ENCODE results near the gene NAV2.

NAV2 gene

DNA sequence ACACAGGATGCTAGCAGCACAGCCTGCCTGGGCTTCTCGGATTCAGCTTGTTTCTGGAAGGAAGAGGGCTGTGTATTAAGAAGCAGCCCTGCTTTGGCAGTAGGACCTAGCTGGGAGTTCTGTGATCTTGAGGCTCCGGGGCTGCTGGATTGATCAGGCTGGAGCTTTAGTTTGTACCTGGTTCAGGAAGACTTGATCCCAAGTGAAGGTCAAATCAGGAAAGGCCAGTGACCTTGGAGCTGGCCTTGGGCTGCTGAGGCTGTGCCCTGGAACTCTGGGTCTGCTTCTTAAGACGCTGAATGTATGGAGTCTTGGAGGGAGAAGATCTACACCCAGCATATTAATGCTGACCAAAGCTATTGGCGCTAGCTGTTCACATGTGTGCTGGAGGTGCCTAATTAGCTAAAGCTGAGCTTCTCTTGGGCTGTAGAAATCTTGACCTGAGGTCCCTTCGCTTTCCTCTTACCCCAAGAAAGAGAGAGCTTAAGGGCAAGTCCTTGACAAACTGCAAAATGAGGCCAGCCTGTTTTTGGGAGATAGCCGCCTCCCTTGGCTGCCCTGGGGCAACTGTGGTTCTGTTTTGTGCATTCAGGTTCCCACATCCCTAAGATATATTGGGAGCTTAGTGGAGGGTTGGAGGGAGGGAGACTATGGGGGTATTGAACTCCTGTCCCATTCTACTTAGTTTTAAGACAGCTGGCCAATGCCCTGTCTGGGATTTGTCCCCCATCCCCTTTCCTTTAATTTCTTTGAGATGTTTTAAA lies 311.7 kb downstream of the NAV2 start:
- H3K27me3 ChIP-seq (ENCODE audit: low read depth) = no peaks in the 10 kb centered on the region
- H3K4me1 ChIP-seq = peaks cover 51% of the 10 kb centered on the region
- no peak for DNase-seq (ENCODE audit: low spot score in 2 of 2)
- H3K36me3 ChIP-seq (replicated peaks) = no peaks in the 10 kb centered on the region
- no peaks in the 10 kb centered on the region for H3K9me3 ChIP-seq
- in situ Hi-C loops (cut with MboI; ENCODE audit: low sequenced_read_pairs) = no loop called here
- no peak overlapping the region for H3K4me3 ChIP-seq

DNA sequence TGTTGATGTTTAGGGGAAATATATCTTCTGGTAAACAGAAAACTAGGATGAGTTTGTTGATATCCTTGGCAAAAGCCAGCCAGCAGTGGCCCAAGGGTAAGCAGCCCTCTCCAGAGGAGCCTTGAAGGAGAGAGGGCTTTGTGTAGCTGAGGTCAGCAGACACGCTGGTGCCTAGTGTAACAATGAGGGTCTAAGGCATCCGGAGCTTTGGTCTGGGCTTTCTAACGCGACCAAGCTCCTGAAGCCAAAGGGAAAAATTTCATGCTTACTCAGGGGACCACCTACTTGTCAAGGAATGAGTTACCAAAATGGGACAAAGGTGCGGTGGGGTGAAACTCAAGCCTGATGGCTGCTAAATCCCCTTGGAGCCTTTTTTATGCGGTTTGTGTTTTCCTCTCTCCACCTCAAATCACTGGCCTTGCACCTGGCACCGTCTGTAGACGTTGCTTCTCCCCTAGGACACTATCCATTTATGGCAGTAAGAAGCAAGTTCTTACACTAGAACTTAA lies 312.7 kb downstream of the NAV2 start:
- H3K36me3 ChIP-seq (replicated peaks) = no peaks in the 10 kb centered on the region
- DNase-seq (ENCODE audit: low spot score in 2 of 2) = no peak
- in situ Hi-C loops (cut with MboI; ENCODE audit: low sequenced_read_pairs) = no loop called here
- H3K4me1 ChIP-seq = peaks cover 51% of the 10 kb centered on the region
- no peak overlapping the region for H3K4me3 ChIP-seq
- H3K9me3 ChIP-seq = no peaks in the 10 kb centered on the region
- no peaks in the 10 kb centered on the region for H3K27me3 ChIP-seq (ENCODE audit: low read depth)

DNA sequence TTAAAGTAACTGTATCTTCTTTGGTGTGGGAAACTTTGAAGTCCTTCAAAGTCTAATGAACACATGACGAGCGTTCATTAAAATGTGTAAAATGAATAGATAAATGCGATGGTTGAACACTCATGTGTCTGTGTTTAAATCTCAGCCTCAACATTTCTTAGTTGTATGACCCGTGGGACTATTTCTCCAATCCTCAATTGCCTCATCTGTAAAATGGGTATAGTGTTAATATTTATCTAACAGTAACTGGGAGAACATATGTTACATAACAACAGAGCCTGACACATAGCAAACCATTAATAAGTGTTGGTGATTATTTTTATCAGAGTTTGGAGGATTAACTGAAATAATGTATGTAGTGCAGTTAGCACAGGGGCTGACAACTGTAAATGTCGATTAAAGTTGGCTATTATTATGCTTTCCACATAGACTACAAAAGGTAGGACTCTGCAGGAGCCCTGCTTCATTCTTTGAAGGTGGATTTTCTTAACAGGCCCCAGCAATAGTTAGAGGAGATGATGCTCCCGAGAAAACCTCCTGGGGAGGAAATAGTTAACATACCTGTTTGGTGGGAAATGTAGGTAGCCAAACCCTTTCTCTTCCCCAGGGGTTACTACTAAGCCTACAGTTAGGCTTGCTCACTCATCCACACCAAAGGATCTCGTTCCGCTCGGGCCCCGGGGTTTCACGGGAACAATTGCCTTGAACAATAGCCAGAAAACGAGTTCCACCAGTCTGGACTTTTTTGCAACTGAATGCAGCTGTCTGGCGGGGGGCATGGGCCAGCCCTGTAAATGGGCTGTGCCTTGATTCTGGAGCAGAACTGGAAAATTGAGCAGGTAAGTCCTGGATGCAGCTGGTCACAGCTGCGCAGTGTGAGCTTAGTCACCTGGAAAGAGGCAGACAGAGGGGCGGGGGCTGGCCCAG lies 314.3 kb downstream of the NAV2 start:
- Histone ChIP-seq H3K4me1 (peaks cover 43% of the 10 kb centered on the region), H3K4me3 (no peak overlapping the region), H3K9me3 (no peaks in the 10 kb centered on the region), H3K27me3 (ENCODE audit: low read depth) (peaks cover 3% of the 10 kb centered on the region), H3K36me3 (replicated peaks) (no peaks in the 10 kb centered on the region)
- peak; percentile 58 to 74 for DNase-seq (ENCODE audit: low spot score in 2 of 2)
- in situ Hi-C loops (cut with MboI; ENCODE audit: low sequenced_read_pairs) = no loop called here

DNA sequence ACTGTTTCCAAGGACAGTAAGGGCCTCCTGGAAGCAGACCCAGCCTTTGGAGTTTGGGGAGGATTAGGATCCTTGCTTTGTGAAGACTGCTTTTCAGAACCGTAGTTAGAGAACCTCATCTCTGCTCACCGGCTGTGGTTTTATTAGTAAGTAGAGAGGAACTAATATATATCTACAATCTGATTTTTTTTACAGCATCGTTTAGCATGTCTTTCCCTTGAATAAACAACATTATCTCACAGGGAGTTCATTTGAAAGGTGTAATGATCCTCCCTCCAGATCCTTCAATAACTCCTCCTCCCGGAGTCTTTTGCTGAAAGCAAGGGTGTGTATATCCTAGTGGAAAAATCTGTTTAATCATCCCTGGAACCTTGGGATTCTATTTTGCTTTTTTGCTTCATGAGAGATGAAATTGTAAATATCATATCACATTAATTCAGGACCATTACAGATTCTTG lies 314.9 kb downstream of the NAV2 start:
- Histone ChIP-seq H3K27me3 (ENCODE audit: low read depth) (peaks cover 5% of the 10 kb centered on the region), H3K4me3 (no peak overlapping the region), H3K9me3 (no peaks in the 10 kb centered on the region), H3K4me1 (peaks cover 36% of the 10 kb centered on the region), H3K36me3 (replicated peaks) (no peaks in the 10 kb centered on the region)
- DNase-seq (ENCODE audit: low spot score in 2 of 2) = no peak
- in situ Hi-C loops (cut with MboI; ENCODE audit: low sequenced_read_pairs) = no loop called here

DNA sequence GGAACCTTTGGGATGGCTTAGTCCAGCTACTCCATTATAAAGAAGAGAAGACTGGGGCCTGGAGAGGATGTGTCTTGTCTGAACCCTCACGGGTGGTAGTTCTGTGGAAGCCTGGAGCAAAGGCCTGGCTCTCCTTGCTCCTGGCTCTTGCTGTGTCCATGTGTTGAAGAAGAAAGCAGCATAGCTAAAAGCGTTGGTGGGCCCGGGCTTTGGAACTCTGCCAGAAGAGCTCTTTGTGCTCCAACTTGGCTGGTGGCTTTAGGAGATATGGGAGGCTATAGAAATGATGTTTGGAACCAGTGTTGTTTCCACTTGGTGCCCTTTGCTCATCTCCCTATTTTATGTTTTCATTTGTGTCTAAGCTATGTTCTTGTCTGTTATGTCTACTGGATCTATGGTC lies 316.6 kb downstream of the NAV2 start:
- Histone ChIP-seq H3K4me3 (no peak overlapping the region), H3K4me1 (peaks cover 29% of the 10 kb centered on the region), H3K36me3 (replicated peaks) (no peaks in the 10 kb centered on the region), H3K27me3 (ENCODE audit: low read depth) (peaks cover 8% of the 10 kb centered on the region), H3K9me3 (no peaks in the 10 kb centered on the region)
- no peak for DNase-seq (ENCODE audit: low spot score in 2 of 2)
- in situ Hi-C loops (cut with MboI; ENCODE audit: low sequenced_read_pairs) = no loop called here

DNA sequence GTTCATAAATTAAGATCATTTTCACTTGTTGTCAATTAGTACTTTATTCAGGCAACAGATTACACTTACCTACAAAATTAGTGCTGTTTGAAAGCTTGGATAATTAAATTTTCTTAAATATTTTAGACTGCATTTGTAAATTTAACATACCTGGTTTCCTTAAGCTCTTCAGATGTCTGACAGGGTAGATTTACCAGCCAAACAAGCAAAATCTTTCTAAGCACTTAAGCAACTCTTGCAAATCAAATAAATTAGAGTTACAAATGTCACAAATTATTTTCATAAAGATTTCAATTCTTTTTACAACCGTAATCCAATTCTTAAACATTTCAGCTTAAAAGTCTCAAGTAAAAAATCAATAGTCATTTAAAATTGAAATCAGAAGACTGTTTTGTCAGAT lies 317.8 kb downstream of the NAV2 start:
- H3K4me1 ChIP-seq = peaks cover 19% of the 10 kb centered on the region
- in situ Hi-C loops (cut with MboI; ENCODE audit: low sequenced_read_pairs) = no loop called here

DNA sequence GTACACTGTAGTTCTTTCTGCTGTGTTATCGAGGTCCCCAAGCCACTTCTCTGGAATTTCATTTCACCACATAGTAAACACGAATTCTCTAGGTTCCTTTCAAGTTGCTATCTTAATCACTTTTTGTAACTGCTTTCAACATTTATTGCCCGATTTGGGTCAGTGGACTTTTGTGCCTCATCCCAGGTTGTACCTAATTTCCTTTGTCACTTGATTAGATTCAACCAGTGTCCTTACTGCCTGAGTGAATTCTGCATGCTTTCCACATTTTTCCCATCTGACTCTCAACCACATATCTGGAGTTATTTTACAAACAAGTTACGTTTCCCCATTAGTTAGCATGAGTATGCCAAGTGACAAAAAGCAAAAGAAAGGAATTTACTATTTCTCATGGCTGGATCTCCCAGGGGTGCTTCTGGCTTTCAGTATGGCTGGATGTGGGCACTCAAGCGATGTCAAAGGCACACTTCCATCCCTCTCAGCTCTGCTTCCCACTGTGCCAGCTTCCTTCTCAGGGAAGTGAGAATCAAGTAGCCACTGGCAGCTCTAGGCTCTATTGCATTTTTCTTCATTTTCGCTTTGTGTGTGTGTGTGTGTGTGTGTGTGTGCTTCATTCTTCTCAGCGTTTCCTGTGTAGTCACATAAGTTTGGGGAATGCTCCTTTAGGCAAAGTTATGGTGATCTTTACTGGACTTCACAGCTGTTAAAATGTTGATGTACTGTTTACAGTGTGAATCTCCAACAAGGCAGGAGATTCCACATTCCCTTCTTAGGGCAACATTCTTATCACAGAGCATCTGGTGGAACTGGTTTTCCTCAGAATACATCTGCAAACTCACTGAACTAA lies 318.7 kb downstream of the NAV2 start:
- H3K4me3 ChIP-seq = no peak overlapping the region

More for the DNA sequence above, 317.8 kb downstream of the NAV2 start:
- H3K27me3 ChIP-seq (ENCODE audit: low read depth) = peaks cover 8% of the 10 kb centered on the region
- no peak overlapping the region for H3K4me3 ChIP-seq
- H3K9me3 ChIP-seq = no peaks in the 10 kb centered on the region
- H3K36me3 ChIP-seq (replicated peaks) = no peaks in the 10 kb centered on the region
- DNase-seq (ENCODE audit: low spot score in 2 of 2) = no peak

DNA sequence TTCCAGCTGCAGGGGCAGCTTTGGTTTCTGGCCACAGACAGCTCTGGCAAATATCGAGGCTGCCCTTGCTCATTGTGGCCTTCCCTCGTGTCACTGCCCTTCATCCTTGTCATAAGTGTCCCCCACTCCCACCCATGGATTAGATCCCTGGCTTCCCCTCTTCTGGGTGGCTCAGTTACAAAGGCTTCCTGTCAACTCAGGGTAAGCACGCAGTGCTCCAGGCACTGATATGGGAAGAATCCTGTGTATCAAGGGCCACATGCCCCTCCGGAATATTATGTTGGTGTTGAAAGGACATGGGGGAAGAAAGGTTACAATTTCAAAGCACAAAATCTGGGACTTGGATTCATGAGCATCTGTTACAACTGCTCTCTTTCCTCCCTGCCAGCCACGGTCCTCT lies 319.5 kb downstream of the NAV2 start:
- Histone ChIP-seq H3K9me3 (no peaks in the 10 kb centered on the region), H3K36me3 (replicated peaks) (no peaks in the 10 kb centered on the region), H3K27me3 (ENCODE audit: low read depth) (peaks cover 8% of the 10 kb centered on the region), H3K4me3 (no peak overlapping the region), H3K4me1 (peaks cover 8% of the 10 kb centered on the region)
- in situ Hi-C loops (cut with MboI; ENCODE audit: low sequenced_read_pairs) = no loop called here
- DNase-seq (ENCODE audit: low spot score in 2 of 2) = no peak

More for the DNA sequence above, 318.7 kb downstream of the NAV2 start:
- no peaks in the 10 kb centered on the region for H3K9me3 ChIP-seq
- peaks cover 14% of the 10 kb centered on the region for H3K4me1 ChIP-seq
- in situ Hi-C loops (cut with MboI; ENCODE audit: low sequenced_read_pairs) = no loop called here
- DNase-seq (ENCODE audit: low spot score in 2 of 2) = no peak
- H3K27me3 ChIP-seq (ENCODE audit: low read depth) = peaks cover 8% of the 10 kb centered on the region
- no peaks in the 10 kb centered on the region for H3K36me3 ChIP-seq (replicated peaks)

GRCh38 chr11:20032577-20033260 lies 320.1 kb downstream of the NAV2 start:
- DNase-seq (ENCODE audit: low spot score in 2 of 2) = no peak
- in situ Hi-C loops (cut with MboI; ENCODE audit: low sequenced_read_pairs) = no loop called here
- H3K4me1 ChIP-seq = peaks cover 2% of the 10 kb centered on the region

GRCh38 chr11:20033806-20034205 lies 321.2 kb downstream of the NAV2 start:
- H3K27me3 ChIP-seq (ENCODE audit: low read depth) = peaks cover 8% of the 10 kb centered on the region
- in situ Hi-C loops (cut with MboI; ENCODE audit: low sequenced_read_pairs) = no loop called here
- DNase-seq (ENCODE audit: low spot score in 2 of 2) = no peak
- no peaks in the 10 kb centered on the region for H3K9me3 ChIP-seq
- no peak overlapping the region for H3K4me3 ChIP-seq
- no peaks in the 10 kb centered on the region for H3K36me3 ChIP-seq (replicated peaks)
- no peaks in the 10 kb centered on the region for H3K4me1 ChIP-seq

More at GRCh38 chr11:20032577-20033260, 320.1 kb downstream of the NAV2 start:
- Histone ChIP-seq H3K4me3 (no peak overlapping the region), H3K9me3 (no peaks in the 10 kb centered on the region), H3K27me3 (ENCODE audit: low read depth) (peaks cover 8% of the 10 kb centered on the region), H3K36me3 (replicated peaks) (no peaks in the 10 kb centered on the region)

- Histone ChIP-seq H3K27me3 (ENCODE audit: low read depth) (peaks cover 8% of the 10 kb centered on the region), H3K9me3 (no peaks in the 10 kb centered on the region), H3K4me3 (no peak overlapping the region), H3K4me1 (no peaks in the 10 kb centered on the region), H3K36me3 (replicated peaks) (no peaks in the 10 kb centered on the region)
- in situ Hi-C loops (cut with MboI; ENCODE audit: low sequenced_read_pairs) = no loop called here
- DNase-seq (ENCODE audit: low spot score in 2 of 2) = no peak
These were observed 322.3 kb downstream of the NAV2 start for GRCh38 chr11:20034941-20035340.

DNA sequence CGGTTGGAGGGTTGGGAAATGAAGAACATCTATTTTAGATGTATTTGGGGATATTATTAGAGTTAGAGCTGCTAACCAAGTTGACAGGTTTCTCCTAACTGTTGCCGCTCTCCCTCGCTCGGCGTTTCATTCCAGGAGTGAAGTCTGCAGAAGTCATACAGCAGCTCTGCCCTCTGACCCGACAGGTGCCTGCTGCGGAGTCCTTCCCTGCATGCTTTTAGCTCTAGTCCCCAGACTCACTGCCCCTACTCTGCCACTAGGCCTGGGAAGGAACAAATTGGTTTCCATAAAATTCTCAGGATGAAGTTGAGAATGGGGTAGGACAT lies 322.7 kb downstream of the NAV2 start:
- in situ Hi-C loops (cut with MboI; ENCODE audit: low sequenced_read_pairs) = no loop called here
- no peaks in the 10 kb centered on the region for H3K36me3 ChIP-seq (replicated peaks)
- H3K27me3 ChIP-seq (ENCODE audit: low read depth) = peaks cover 8% of the 10 kb centered on the region

More for the DNA sequence above, 322.7 kb downstream of the NAV2 start:
- Histone ChIP-seq H3K4me1 (no peaks in the 10 kb centered on the region), H3K9me3 (no peaks in the 10 kb centered on the region), H3K4me3 (no peak overlapping the region)
- no peak for DNase-seq (ENCODE audit: low spot score in 2 of 2)
